DND-41 (cell line): ENCODE data around the gene EPOP.
A peak's percentile ranks its signal among the peaks of the same experiment; 100 is the strongest.

Experiments used
- ATAC-seq: fragments of 200-7000 bp; cut with Tn5 transposase; 3 replicates; pipeline ENCODE4 v1.9.1; 2021; ENCODE audit warnings: low read depth; ENCODE audit not compliant: insufficient read depth
- DNase-seq: peaks from one replicate; pipeline ENCODE4 v3.0.0-alpha.2; 2020
- H2AFZ ChIP-seq: 2 replicates; pipeline ENCODE4 v1.6.0; 2012; ENCODE audit warnings: low read depth, low read length
- H3K27ac ChIP-seq: 2 replicates; pipeline ENCODE4 v1.5.1; 2012; ENCODE audit warnings: low read length, inconsistent platforms
- H3K27me3 ChIP-seq: fragments of 200-600 bp; sonication (generic); 2 replicates; pipeline ENCODE4 v1.6.0; 2012; ENCODE audit warnings: low read length, mild to moderate bottlenecking, inconsistent platforms; ENCODE audit not compliant: insufficient read depth, poor library complexity
- H3K36me3 ChIP-seq: 2 replicates; pipeline ENCODE4 v1.5.1; 2012; ENCODE audit warnings: low read length, inconsistent platforms; ENCODE audit not compliant: insufficient read depth
- H3K4me1 ChIP-seq: 2 replicates; pipeline ENCODE4 v1.5.1; 2012; ENCODE audit warnings: mild to moderate bottlenecking, low read length; ENCODE audit not compliant: insufficient read depth
- H3K4me2 ChIP-seq: 2 replicates; pipeline ENCODE4 v1.6.0; 2012; ENCODE audit warnings: mild to moderate bottlenecking, moderate library complexity, low read length, inconsistent platforms; ENCODE audit not compliant: insufficient read depth
- H3K4me3 ChIP-seq, 2 experiments: fragments of 200-600 bp in 1 of 2; shearing (Covaris generic) in 1 of 2; 2 replicates each; pipeline ENCODE4 v1.5.1; 2012 to 2016; ENCODE audit warnings: inconsistent platforms in 2 of 2, low read length in 2 of 2, mild to moderate bottlenecking in 2 of 2, low read depth in 1 of 2, moderate library complexity in 1 of 2
- H3K79me2 ChIP-seq: 2 replicates; pipeline ENCODE4 v1.6.0; 2012; ENCODE audit warnings: low read length, inconsistent platforms; ENCODE audit not compliant: insufficient read depth
- H3K9ac ChIP-seq: 2 replicates; pipeline ENCODE4 v1.6.0; 2012; ENCODE audit warnings: low read depth, mild to moderate bottlenecking, inconsistent platforms, low read length, moderate library complexity
- H3K9me3 ChIP-seq: 2 replicates; pipeline ENCODE4 v1.5.1; 2012; ENCODE audit warnings: low read length, moderate library complexity, mild to moderate bottlenecking, inconsistent platforms; ENCODE audit not compliant: insufficient read depth, severe bottlenecking
- H4K20me1 ChIP-seq: 2 replicates; pipeline ENCODE4 v1.6.0; 2012; ENCODE audit warnings: low read length; ENCODE audit not compliant: insufficient read depth
- EZH2 ChIP-seq: IDR thresholded peaks from 3 replicates; pipeline ENCODE4 v1.6.1; 2012; ENCODE audit warnings: borderline replicate concordance, low read depth, mild to moderate bottlenecking, moderate library complexity, low read length, inconsistent platforms; ENCODE audit not compliant: severe bottlenecking
- TF ChIP-seq, protein P1 (sequence below): IDR thresholded peaks from 2 replicates; pipeline ENCODE4 v1.5.1; 2012; ENCODE audit warnings: borderline replicate concordance, low read length, moderate library complexity, mild to moderate bottlenecking; ENCODE audit not compliant: poor library complexity, severe bottlenecking; ENCODE audit errors: extremely low read depth

The EPOP gene

DNA sequence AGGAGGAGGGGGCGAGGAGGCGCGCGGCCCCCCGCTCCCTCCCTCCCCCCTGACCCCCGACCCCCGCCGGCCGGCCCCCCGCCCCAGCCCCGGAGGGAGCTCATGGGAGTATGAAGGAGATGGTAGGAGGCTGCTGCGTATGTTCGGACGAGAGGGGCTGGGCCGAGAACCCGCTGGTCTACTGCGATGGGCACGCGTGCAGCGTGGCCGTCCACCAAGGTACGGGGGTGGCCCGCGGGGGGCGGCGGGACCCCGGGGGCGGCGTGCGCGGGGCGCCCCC is 30.7 kb upstream of the EPOP start:
- ATAC-seq, result no peak
- Histone ChIP-seq H3K27ac (peak overlapping the region; percentile 75), H3K27me3 (no peaks in the 10 kb centered on the region), H3K4me1 (peaks cover 53% of the 10 kb centered on the region), H3K4me2 (peak overlapping the region; percentile 79), H3K4me3 (peak overlapping the region; percentile 26 to 94; a peak in 3 of 4 replicates), H2AFZ (no peak overlapping the region), H3K79me2 (peaks cover 65% of the 10 kb centered on the region), H3K36me3 (peaks cover 37% of the 10 kb centered on the region), H3K9me3 (no peaks in the 10 kb centered on the region), H3K9ac (peak overlapping the region; percentile 90), H4K20me1 (peaks cover 35% of the 10 kb centered on the region)
- TF ChIP-seq, protein P1, sequence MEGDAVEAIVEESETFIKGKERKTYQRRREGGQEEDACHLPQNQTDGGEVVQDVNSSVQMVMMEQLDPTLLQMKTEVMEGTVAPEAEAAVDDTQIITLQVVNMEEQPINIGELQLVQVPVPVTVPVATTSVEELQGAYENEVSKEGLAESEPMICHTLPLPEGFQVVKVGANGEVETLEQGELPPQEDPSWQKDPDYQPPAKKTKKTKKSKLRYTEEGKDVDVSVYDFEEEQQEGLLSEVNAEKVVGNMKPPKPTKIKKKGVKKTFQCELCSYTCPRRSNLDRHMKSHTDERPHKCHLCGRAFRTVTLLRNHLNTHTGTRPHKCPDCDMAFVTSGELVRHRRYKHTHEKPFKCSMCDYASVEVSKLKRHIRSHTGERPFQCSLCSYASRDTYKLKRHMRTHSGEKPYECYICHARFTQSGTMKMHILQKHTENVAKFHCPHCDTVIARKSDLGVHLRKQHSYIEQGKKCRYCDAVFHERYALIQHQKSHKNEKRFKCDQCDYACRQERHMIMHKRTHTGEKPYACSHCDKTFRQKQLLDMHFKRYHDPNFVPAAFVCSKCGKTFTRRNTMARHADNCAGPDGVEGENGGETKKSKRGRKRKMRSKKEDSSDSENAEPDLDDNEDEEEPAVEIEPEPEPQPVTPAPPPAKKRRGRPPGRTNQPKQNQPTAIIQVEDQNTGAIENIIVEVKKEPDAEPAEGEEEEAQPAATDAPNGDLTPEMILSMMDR, result no peak
- TF ChIP-seq EZH2, result no peak
- DNase-seq, result no peak

DNA sequence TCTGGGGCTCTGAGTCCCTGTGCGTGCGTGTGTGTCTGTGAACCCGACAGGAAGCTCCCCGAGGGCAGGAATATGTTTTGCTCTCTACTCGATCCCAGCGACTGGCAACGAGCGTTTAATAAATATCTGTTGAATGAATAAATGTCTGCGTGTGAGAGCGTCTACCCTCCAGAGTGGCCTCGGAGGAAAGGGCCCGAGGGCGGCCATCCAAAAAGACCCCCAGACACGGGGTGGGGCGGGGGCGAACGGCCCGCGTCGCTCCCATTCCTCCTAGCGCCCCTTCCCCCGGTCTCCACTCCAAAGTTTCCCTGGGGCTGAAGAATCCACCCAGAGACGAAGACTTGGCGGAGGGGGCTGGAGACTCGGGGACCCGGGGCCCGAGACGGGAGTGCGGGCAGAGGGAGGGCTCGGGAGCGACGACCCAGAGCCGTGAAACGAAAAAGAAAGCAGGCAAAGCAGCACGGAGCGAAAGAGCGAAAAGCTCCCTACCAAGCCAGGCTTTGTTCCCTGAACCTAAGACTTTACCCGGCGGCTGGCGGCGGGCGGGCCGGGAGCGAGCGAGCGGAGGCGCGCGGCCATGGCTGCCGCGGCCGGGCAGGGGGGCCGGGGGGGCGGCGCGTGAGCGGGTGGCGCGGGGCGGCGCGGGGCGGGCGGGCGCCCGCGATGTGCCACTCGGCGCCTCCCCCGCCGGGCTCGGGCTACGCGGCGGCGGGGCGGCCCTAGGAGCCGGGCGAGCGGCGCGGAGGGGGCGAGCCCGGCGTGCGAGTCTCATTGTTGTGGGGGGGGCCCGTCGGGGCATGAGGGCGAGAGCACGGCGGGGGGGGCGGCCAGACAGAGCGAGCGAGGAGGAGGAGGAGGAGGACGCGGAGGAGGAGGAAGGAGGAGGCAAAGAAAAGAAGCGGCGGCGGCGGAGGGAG is 30.1 kb upstream of the EPOP start, which contains the start of gene MLLT6:
TSS of gene MLLT6 (plus strand) at position 668 of the 917 bp plus-strand sequence. CDS start 360 bp downstream, outside the sequence.
- DNase-seq (peak; percentile 83), ATAC-seq (peak; percentile 33)

DNA sequence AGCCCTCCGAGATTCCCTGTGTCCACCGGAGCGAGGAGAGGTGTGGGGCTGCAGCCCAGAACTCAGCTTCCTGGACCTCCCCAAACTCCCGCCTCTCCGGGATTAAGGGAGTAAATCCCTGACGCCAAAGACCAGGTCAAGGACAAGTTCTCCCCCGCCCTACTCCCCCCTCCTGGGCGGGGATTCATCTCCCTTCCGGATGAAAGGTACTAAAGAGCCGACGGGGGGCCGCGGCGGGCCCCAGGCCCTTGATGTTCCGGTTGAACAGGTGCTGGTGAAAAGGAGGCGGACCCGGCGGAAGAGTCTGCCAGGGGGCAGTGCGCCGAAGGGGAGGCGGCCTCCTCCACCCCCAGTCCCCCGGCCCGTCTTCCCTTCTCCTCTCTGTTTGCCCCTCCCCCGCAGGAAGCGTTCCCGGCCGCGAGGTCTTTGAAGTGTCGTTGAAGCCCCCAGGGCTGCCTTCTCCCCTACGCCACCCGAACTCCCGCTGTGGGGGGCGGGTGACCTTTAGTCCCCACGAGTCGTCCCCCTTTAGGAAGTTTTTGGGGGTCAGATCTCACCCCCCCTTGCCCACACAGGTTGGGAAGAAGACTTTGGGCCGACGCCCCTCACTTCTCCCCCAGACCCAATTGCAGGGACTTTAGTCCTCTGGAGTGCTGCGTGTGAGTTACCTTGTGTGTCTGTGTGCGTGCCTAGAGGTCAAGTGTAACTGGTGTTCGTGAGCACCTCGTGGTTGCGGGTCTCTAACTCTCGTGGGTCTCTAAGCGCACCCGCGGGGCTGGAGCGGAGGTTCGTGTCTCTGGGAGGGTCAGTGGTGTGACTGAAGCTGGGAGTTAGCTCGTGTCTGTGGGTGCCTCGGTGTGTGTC is 29.2 kb upstream of the EPOP start:
- Histone ChIP-seq H3K4me1 (peaks cover 53% of the 10 kb centered on the region), H3K9me3 (no peaks in the 10 kb centered on the region), H3K4me3 (peak overlapping the region; percentile 64 to 94), H2AFZ (peak overlapping the region; percentile 74), H3K36me3 (peaks cover 22% of the 10 kb centered on the region), H4K20me1 (peaks cover 21% of the 10 kb centered on the region), H3K27ac (peak overlapping the region; percentile 99), H3K9ac (peak overlapping the region; percentile 90), H3K79me2 (peaks cover 52% of the 10 kb centered on the region), H3K4me2 (peak overlapping the region; percentile 87), H3K27me3 (no peaks in the 10 kb centered on the region)
- ATAC-seq, result peak; percentile 67
- DNase-seq, result peak; percentile 98
- TF ChIP-seq EZH2, result no peak
- TF ChIP-seq, protein P1, result no peak

More for the DNA sequence above, 30.1 kb upstream of the EPOP start, which contains the start of gene MLLT6:
- TF ChIP-seq EZH2, result no peak
- TF ChIP-seq, protein P1, result no peak
- Histone ChIP-seq H3K4me1 (peaks cover 53% of the 10 kb centered on the region), H3K27ac (peak within 1 kb of the TSS; percentile 99), H3K27me3 (no peaks in the 10 kb centered on the region), H3K4me3 (peak within 1 kb of the TSS; percentile 64 to 94), H3K9me3 (no peaks in the 10 kb centered on the region), H3K36me3 (peaks cover 31% of the 10 kb centered on the region), H4K20me1 (peaks cover 29% of the 10 kb centered on the region), H3K9ac (peak within 1 kb of the TSS; percentile 90), H3K4me2 (peak within 1 kb of the TSS; percentile 87), H3K79me2 (peaks cover 60% of the 10 kb centered on the region), H2AFZ (peak within 1 kb of the TSS; percentile 74)
